ENCODE results near the gene TNXB. TPM values are rescaled to one million over a fixed set of nuclear protein-coding genes. Genes with fewer than 3 reads are reported as not detected.

The TNXB gene
- total and polyA plus RNA-seq, 9 of the 15 experiments (the other 6 are each of a cell fraction or from before 2014, with no cell fraction given), result 0.14 to 28.1 (median 12.4) TPM

GRCh38 chr6:32118782-32119628, 9.9 kb upstream of the TNXB start (continued):
- TF ChIP-seq E2F8 (IDR thresholded peaks at IDR 0.05; ENCODE audit: low read depth, partially characterized antibody), result no peak
- TF ChIP-seq GABPB1 (CRISPR knock-in tag; IDR thresholded peaks at IDR 0.05), result peak; percentile 25; the same call in 1 of the 2 replicates
- TF ChIP-seq SIX5 (IDR thresholded peaks at IDR 0.05; ENCODE audit: borderline replicate concordance in 1 of 2, insufficient read depth in 1 of 2, low read depth in 1 of 2, low read length in 2 of 2), result no peak
- TF ChIP-seq NR2C2 (CRISPR knock-in tag; IDR thresholded peaks at IDR 0.05), result peak; percentile 82
- peak; percentile 91 for TF ChIP-seq NR2C2 (tag; IDR thresholded peaks at IDR 0.05)
- 0 out of 2 replicates have a peak, but pooled peaks have one; percentile 37 for TF ChIP-seq TRIM25 (IDR thresholded peaks at IDR 0.05; ENCODE audit: borderline replicate concordance)
- TF ChIP-seq EP300 (IDR thresholded peaks at IDR 0.05; ENCODE audit: low read length), result 0 out of 2 replicates have a peak, but pooled peaks have one; percentile 7
- TF ChIP-seq CBX5 (IDR thresholded peaks at IDR 0.05; ENCODE audit: borderline replicate concordance, low read depth), result no peak
- TF ChIP-seq SRF (CRISPR knock-in tag; IDR thresholded peaks at IDR 0.05), result peak in 1 of 2 experiments; percentile 68; a peak in 1 of 4 replicates
- no peak for TF ChIP-seq CGGBP1 (CRISPR knock-in tag; IDR thresholded peaks at IDR 0.05)
- no peak; a peak in 1 of 3 replicates for TF ChIP-seq CBX3 (IDR thresholded peaks at IDR 0.05; ENCODE audit: borderline replicate concordance in 1 of 2, low read length in 2 of 2)
- peak; percentile 80; the same call in 1 of the 2 replicates for TF ChIP-seq TFAP4 (CRISPR knock-in tag; IDR thresholded peaks at IDR 0.05; ENCODE audit: borderline replicate concordance)
- TF ChIP-seq ZMIZ1 (IDR thresholded peaks at IDR 0.05; ENCODE audit: low read depth in 2 of 2, low read length in 2 of 2), result peak in 1 of 2 experiments; percentile 57; a peak in 1 of 4 replicates
- peak in 1 of 2 experiments; percentile 38; a peak in 1 of 4 replicates for TF ChIP-seq RCOR1 (IDR thresholded peaks at IDR 0.05; ENCODE audit: borderline replicate concordance in 1 of 2, low read depth in 2 of 2, low read length in 2 of 2)

All from K562 (cell line).